ENCODE data around the gene RMDN2. TPM values are rescaled to one million over a fixed set of nuclear protein-coding genes. Genes with fewer than 3 reads are reported as not detected.

The RMDN2 gene
- total RNA-seq, 4 donors from 2014 or later: 8.9 to 14.6 (median 13.3) TPM

DNA sequence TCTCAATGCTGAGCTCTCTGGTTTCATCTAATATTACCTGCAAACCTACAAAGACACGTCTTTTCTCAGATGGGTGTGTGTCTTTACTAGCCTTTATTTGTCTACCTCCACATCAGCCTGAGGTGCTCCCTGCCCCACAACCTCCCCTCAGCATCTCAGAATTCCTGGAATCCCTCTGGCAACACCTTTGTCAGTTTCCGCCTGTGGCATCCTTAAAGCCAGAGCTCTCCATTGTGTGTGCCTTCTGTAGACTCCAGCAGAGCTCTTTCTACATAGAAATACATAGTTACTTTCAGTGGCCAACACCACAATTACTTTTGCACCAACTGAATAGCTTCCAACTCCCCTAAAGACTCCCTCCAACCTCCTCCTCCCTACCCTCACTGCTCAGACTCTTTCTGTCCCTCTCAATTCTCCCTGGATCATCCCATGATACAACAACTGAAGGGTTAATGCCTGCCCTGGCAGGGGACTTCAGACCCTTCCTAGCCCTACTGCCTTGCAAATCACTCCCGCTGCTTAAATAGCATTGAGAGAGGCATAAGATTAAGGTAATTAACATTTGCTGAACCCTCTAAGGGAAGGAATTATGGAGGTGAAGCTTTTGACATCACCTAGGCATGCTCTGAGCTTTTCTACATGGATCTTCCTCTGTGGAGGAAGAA, 39.6 kb upstream of the RMDN2 start:
- Histone ChIP-seq H3K36me3 (no peaks in the 10 kb centered on the region), H3K4me1 (no peaks in the 10 kb centered on the region), H3K9me3 (no peaks in the 10 kb centered on the region), H3K4me3 (replicated peaks in 1 of 3) (no peak overlapping the region), H3K27ac (no peak overlapping the region), H3K27me3 (no peaks in the 10 kb centered on the region)
- TF ChIP-seq POLR2A (IDR thresholded peaks at IDR 0.05): no peak
- TF ChIP-seq, protein P1, sequence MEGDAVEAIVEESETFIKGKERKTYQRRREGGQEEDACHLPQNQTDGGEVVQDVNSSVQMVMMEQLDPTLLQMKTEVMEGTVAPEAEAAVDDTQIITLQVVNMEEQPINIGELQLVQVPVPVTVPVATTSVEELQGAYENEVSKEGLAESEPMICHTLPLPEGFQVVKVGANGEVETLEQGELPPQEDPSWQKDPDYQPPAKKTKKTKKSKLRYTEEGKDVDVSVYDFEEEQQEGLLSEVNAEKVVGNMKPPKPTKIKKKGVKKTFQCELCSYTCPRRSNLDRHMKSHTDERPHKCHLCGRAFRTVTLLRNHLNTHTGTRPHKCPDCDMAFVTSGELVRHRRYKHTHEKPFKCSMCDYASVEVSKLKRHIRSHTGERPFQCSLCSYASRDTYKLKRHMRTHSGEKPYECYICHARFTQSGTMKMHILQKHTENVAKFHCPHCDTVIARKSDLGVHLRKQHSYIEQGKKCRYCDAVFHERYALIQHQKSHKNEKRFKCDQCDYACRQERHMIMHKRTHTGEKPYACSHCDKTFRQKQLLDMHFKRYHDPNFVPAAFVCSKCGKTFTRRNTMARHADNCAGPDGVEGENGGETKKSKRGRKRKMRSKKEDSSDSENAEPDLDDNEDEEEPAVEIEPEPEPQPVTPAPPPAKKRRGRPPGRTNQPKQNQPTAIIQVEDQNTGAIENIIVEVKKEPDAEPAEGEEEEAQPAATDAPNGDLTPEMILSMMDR (IDR thresholded peaks at IDR 0.05): no peak
- no peak for DNase-seq
- intact Hi-C loops (cut with DNase I): no loop called here
- 60 to 62% methylated on average over 3 of the region's 3 CpGs for WGBS, 2 donors

DNA sequence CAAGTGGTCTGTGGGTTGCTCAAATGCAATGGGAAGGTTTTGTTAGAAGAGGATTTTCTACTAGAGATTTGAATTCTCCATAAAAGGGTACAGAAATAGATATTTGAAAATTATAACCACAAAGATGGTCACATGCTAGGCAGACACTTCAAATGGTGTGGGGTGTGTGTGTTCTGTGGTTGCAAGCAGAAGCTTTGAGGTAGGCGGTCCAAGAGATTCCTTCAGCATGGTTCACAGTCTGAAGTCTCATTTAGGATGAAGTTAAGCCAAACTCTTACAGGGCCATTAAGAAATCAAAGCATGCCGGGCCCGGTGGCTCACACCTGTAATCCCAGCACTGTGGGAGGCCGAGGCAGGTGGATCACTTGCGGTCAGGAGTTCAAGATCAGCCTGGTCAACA, 38.3 kb upstream of the RMDN2 start:
- TF ChIP-seq, protein P1 (IDR thresholded peaks at IDR 0.05): no peak
- TF ChIP-seq POLR2A (IDR thresholded peaks at IDR 0.05): no peak
- no peak for DNase-seq
- WGBS, 2 donors: 85 to 91% methylated on average over 5 of the region's 5 CpGs
- H3K4me3 ChIP-seq (replicated peaks in 1 of 3): no peak overlapping the region
- H3K4me1 ChIP-seq: no peaks in the 10 kb centered on the region
- no peaks in the 10 kb centered on the region for H3K27me3 ChIP-seq
- no peaks in the 10 kb centered on the region for H3K9me3 ChIP-seq
- no peaks in the 10 kb centered on the region for H3K36me3 ChIP-seq
- intact Hi-C loops (cut with DNase I): no loop called here
- H3K27ac ChIP-seq: no peak overlapping the region

DNA sequence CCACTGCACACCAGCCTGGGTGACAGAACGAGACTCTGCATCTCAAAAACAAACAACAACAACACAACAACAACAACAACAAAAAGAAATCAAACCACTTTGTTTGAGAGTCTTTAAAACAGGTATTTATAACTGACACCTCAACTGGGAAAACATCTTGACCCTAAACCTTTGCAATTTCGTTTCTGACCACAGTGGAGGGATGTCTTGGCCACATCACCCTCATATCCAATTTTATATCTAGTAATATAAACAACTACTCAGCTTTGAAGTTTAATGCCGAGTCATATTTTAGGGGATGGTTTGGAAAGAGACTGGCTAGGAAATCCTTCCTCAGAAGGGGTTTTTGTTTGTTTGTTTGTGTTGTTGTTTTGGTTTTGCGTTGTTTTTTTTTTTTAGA, 37.8 kb upstream of the RMDN2 start:
- no peak overlapping the region for H3K27ac ChIP-seq
- intact Hi-C loops (cut with DNase I): no loop called here
- WGBS, 2 donors: 72 to 79% methylated on average over 4 of the region's 4 CpGs
- no peaks in the 10 kb centered on the region for H3K27me3 ChIP-seq
- no peaks in the 10 kb centered on the region for H3K4me1 ChIP-seq
- H3K4me3 ChIP-seq (replicated peaks in 1 of 3): no peak overlapping the region
- no peak for TF ChIP-seq POLR2A (IDR thresholded peaks at IDR 0.05)
- TF ChIP-seq, protein P1 (IDR thresholded peaks at IDR 0.05): no peak
- no peaks in the 10 kb centered on the region for H3K36me3 ChIP-seq
- H3K9me3 ChIP-seq: no peaks in the 10 kb centered on the region
- DNase-seq: no peak

DNA sequence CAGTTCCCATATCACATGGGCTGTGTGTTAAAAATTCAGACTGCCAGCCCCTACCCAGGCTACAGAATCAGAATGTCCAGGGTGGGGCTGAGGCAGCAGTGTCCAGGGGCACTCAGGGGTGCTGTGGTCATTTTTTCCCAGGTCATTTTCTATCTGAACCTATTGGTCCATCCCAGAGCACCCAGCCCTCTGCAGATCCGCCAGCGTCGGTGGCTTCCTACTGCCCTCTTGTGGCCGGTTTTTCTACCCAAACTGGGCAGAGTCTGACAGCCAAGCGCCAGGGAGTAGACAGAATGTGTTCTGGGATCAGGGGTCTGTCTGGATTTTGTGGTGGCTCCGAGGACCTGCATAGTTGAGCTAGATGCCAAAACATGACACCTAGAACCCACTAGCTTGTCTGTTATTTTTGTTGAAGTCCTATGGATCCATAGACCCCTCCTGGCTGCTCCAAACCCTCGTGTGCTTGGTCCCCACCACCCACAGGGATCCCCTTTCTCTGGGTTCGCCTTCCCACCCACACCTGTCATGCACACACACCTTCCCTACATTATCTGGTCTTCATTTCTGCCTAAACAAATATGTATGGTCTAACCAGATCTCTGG, 34.1 kb upstream of the RMDN2 start:
- no peaks in the 10 kb centered on the region for H3K4me1 ChIP-seq
- no peak overlapping the region for H3K4me3 ChIP-seq (replicated peaks in 1 of 3)
- intact Hi-C loops (cut with DNase I): loop anchor here (10.0 kb wide), 1 partner anchor 384 kb away; no protein-coding TSS in a partner anchor
- DNase-seq: peak; percentile 60 to 69
- WGBS, 2 donors: 21 to 25% methylated on average over 8 of the region's 8 CpGs
- no peak overlapping the region for H3K27ac ChIP-seq
- H3K9me3 ChIP-seq: no peaks in the 10 kb centered on the region
- TF ChIP-seq, protein P1 (IDR thresholded peaks at IDR 0.05): peak; percentile 41 to 86 (median 53)
- no peak for TF ChIP-seq POLR2A (IDR thresholded peaks at IDR 0.05)
- H3K36me3 ChIP-seq: no peaks in the 10 kb centered on the region
- H3K27me3 ChIP-seq: no peaks in the 10 kb centered on the region

GRCh38 chr2:37891846-37892435, 33.1 kb upstream of the RMDN2 start:
- Histone ChIP-seq H3K4me3 (replicated peaks in 1 of 3) (no peak overlapping the region), H3K27me3 (no peaks in the 10 kb centered on the region), H3K9me3 (no peaks in the 10 kb centered on the region), H3K36me3 (no peaks in the 10 kb centered on the region), H3K4me1 (no peaks in the 10 kb centered on the region), H3K27ac (no peak overlapping the region)
- intact Hi-C loops (cut with DNase I): loop anchor here (10.0 kb wide), 1 partner anchor 383 kb away; no protein-coding TSS in a partner anchor
- 47 to 51% methylated on average over 5 of the region's 5 CpGs for WGBS, 2 donors
- TF ChIP-seq POLR2A (IDR thresholded peaks at IDR 0.05): no peak
- TF ChIP-seq, protein P1 (IDR thresholded peaks at IDR 0.05): no peak
- DNase-seq: no peak

All from thyroid gland (tissue), 4 donors.